T-helper 2 cell treated with Interferon-gamma antibody and Interleukin-4, amounts not matched to agents 5 μg/mL and 100 μg/mL, for 36 hours (primary cell): ENCODE data around the gene CAMK2B.

Experiments used
- DNase-seq: peaks from one replicate; pipeline ENCODE4 v3.0.0; 2021; ENCODE audit warnings: low spot score
- H3K27ac Mint-ChIP-seq: one replicate; pipeline ENCODE4 v1.8.0; 2021; ENCODE audit warnings: mild to moderate bottlenecking, mixed read lengths
- H3K27me3 Mint-ChIP-seq: one replicate; pipeline ENCODE4 v1.8.0; 2021; ENCODE audit warnings: low read depth, mixed read lengths
- H3K36me3 Mint-ChIP-seq: one replicate; pipeline ENCODE4 v1.8.0; 2021; ENCODE audit warnings: low read depth, mixed read lengths
- H3K4me1 Mint-ChIP-seq: one replicate; pipeline ENCODE4 v1.8.0; 2021; ENCODE audit warnings: low read depth, mixed read lengths
- H3K4me3 Mint-ChIP-seq: one replicate; pipeline ENCODE4 v1.8.0; 2022; ENCODE audit warnings: mild to moderate bottlenecking, moderate library complexity, mixed read lengths
- H3K9me3 Mint-ChIP-seq: one replicate; pipeline ENCODE4 v1.8.0; 2021; ENCODE audit warnings: mixed read lengths

The CAMK2B gene

GRCh38 chr7:44291066-44291732 is 34.2 kb downstream of the CAMK2B start:
- Mint-ChIP-seq H3K4me1 (no peaks in the 10 kb centered on the region), H3K27me3 (peaks cover 24% of the 10 kb centered on the region), H3K9me3 (no peaks in the 10 kb centered on the region), H3K4me3 (no peak overlapping the region), H3K36me3 (no peaks in the 10 kb centered on the region), H3K27ac (no peak overlapping the region)
- no peak for DNase-seq

GRCh38 chr7:44290252-44290620 is 35.2 kb downstream of the CAMK2B start:
- no peak for DNase-seq
- Mint-ChIP-seq H3K4me3 (no peak overlapping the region), H3K27me3 (peaks cover 17% of the 10 kb centered on the region), H3K36me3 (no peaks in the 10 kb centered on the region), H3K27ac (no peak overlapping the region), H3K4me1 (no peaks in the 10 kb centered on the region), H3K9me3 (no peaks in the 10 kb centered on the region)

- no peaks in the 10 kb centered on the region for H3K9me3 Mint-ChIP-seq
- H3K4me3 Mint-ChIP-seq = no peak overlapping the region
- no peak overlapping the region for H3K27ac Mint-ChIP-seq
- H3K36me3 Mint-ChIP-seq = no peaks in the 10 kb centered on the region
- no peak for DNase-seq
- no peaks in the 10 kb centered on the region for H3K4me1 Mint-ChIP-seq
- peaks cover 13% of the 10 kb centered on the region for H3K27me3 Mint-ChIP-seq
Measured at GRCh38 chr7:44289341-44290251, 35.8 kb downstream of the CAMK2B start.

GRCh38 chr7:44288811-44289340 is 36.5 kb downstream of the CAMK2B start:
- Mint-ChIP-seq H3K27ac (no peak overlapping the region), H3K4me3 (no peak overlapping the region), H3K27me3 (peaks cover 5% of the 10 kb centered on the region), H3K9me3 (no peaks in the 10 kb centered on the region), H3K36me3 (no peaks in the 10 kb centered on the region), H3K4me1 (no peaks in the 10 kb centered on the region)
- no peak for DNase-seq

DNA sequence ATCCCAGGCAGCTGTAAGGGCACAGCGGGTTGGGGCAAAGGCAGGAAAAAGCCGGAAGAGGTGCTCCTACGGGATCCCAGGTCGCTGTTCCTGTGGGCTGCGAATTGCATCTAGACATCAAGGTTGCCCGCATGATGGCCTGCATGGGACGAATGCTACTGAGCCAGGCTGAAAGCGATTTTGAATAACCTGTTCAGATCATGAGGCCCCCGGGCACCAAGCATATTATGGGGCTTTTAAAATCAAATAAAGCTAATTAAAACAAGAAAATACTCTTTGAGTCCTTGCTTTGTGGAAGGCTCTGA is 37.1 kb downstream of the CAMK2B start:
- H3K4me1 Mint-ChIP-seq = no peaks in the 10 kb centered on the region
- H3K36me3 Mint-ChIP-seq = no peaks in the 10 kb centered on the region
- H3K9me3 Mint-ChIP-seq = no peaks in the 10 kb centered on the region
- peaks cover 3% of the 10 kb centered on the region for H3K27me3 Mint-ChIP-seq
- no peak overlapping the region for H3K27ac Mint-ChIP-seq
- H3K4me3 Mint-ChIP-seq = no peak overlapping the region
- no peak for DNase-seq

DNA sequence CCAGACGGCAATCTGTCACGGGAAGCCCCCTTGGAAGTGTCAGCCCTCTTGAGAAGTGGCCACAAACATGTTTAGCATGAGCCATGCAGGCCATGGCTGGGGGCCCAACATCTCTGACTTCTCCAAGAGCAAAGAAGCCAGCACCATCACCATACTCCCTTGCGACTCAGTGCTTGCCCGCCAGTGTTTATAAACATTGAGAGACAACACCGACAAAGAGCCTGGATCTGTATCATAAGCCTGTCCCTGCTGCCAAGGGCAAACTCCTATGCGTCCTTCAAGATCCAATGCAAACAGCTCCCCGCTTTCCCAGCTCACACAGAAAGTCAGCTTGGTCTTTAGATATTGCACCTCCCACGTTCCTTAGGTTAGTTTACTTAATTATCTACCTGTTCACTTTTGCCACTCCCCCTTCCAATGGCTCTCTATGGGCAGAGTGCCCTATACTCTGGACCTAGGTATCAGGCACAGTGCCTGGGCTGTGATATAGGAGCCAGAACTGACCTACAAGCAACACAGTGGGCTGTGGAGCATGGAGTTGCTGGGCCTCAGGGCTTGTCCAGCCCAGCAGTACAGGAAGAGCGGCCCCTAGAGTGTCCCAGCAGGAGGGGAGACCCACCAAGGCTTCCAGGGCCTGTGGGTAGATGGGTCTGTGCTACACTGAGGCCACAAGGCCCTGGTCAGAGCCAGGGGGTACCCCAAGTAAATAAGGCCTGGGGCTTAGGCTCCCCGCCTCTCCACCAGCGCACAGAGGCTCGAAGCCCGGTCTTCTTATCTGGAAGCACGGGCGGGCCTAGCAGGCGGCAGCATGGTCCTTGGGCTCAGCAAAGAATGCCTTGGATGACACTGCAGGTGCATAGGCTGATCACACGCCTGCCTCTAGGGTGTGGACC is 37.7 kb downstream of the CAMK2B start:
- Mint-ChIP-seq H3K4me3 (no peak overlapping the region), H3K27me3 (no peaks in the 10 kb centered on the region), H3K4me1 (no peaks in the 10 kb centered on the region), H3K9me3 (no peaks in the 10 kb centered on the region), H3K36me3 (no peaks in the 10 kb centered on the region), H3K27ac (no peak overlapping the region)
- no peak for DNase-seq

- DNase-seq = no peak
- H3K4me3 Mint-ChIP-seq = no peak overlapping the region
- H3K27me3 Mint-ChIP-seq = no peaks in the 10 kb centered on the region
- no peaks in the 10 kb centered on the region for H3K36me3 Mint-ChIP-seq
- no peak overlapping the region for H3K27ac Mint-ChIP-seq
- no peaks in the 10 kb centered on the region for H3K9me3 Mint-ChIP-seq
- no peaks in the 10 kb centered on the region for H3K4me1 Mint-ChIP-seq
Measured at GRCh38 chr7:44286618-44287487, 38.5 kb downstream of the CAMK2B start.

DNA sequence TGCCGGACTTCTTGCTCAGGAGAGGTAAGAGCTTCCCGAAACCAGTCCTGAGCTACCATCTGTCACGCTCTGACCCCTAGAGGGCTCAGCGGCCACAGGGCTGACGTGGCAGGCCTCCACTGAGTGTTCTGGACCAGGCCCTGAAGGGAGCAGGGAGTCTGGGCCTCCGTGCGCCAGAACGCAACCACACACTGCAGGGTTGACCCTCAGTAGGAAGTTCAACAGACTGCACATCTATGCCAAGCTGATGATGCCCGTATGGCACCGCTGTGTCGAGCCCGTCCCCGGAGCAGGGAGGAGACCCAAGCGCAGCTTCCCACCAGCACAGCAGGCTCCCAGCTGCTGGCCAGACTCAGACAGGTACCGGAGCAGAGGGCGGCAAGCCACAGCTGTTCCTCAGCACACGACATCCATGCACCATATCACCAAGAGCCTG is 39.2 kb downstream of the CAMK2B start:
- no peak overlapping the region for H3K27ac Mint-ChIP-seq
- H3K36me3 Mint-ChIP-seq = no peaks in the 10 kb centered on the region
- H3K27me3 Mint-ChIP-seq = no peaks in the 10 kb centered on the region
- no peaks in the 10 kb centered on the region for H3K4me1 Mint-ChIP-seq
- H3K9me3 Mint-ChIP-seq = no peaks in the 10 kb centered on the region
- no peak overlapping the region for H3K4me3 Mint-ChIP-seq
- DNase-seq = no peak

- H3K36me3 Mint-ChIP-seq = no peaks in the 10 kb centered on the region
- H3K27ac Mint-ChIP-seq = no peak overlapping the region
- no peak overlapping the region for H3K4me3 Mint-ChIP-seq
- no peak for DNase-seq
- no peaks in the 10 kb centered on the region for H3K4me1 Mint-ChIP-seq
- no peaks in the 10 kb centered on the region for H3K27me3 Mint-ChIP-seq
- H3K9me3 Mint-ChIP-seq = no peaks in the 10 kb centered on the region
Measured at GRCh38 chr7:44285561-44285960, 39.8 kb downstream of the CAMK2B start.

DNA sequence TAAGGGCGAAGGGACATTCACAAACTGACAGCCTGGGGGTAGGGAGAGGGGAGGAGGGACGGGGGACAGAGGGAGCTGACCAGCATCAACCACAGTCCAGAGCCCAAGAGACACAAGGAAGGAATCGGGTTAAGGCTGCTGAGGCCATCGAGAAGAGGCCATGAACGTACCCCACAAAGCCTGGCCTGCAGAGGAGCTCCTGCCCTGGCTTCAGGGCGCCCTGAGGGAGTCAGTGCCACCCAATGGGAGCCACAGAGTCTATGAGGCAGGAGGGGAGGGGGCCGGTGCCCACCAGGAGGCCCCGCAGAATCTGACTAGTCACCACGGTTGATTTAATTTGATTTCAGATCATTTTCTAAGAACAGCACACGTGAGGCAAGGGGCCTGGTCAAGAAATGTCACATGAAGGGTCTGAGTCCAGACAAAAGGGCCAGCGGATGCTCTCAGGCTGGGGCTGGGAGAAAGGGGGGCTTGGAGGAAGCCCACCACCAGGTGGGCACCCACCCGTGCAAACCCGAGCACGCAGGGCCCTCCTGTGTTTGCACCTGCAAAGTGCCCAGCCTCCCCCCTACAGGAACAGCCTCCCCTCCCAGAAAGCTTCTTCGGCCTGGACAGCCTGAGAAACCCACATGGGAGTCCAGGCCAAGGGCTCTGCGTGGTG is 40.4 kb downstream of the CAMK2B start:
- Mint-ChIP-seq H3K9me3 (no peaks in the 10 kb centered on the region), H3K4me3 (no peak overlapping the region), H3K4me1 (no peaks in the 10 kb centered on the region), H3K27me3 (no peaks in the 10 kb centered on the region), H3K36me3 (no peaks in the 10 kb centered on the region), H3K27ac (no peak overlapping the region)
- DNase-seq = no peak

DNA sequence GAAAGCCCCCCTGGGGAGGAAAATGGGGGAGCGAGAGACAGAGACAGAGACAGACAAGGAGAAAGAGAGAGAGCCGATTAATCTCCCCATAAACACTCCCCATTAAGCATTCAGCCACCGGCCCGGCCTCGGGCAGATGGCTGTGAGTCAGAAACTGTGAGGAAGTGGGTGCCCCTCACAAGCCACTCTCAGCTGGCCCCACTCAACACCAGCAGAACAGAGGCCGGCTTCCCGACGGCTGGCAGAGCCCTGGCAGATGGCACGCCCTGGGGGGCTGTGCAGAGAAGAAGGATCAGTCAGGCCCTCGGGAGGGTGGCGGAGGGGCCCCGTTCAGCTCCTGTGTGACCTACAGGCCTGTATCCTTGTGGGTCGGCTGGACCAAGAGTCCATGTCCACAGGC is 41.2 kb downstream of the CAMK2B start:
- no peaks in the 10 kb centered on the region for H3K9me3 Mint-ChIP-seq
- H3K27ac Mint-ChIP-seq = no peak overlapping the region
- no peaks in the 10 kb centered on the region for H3K36me3 Mint-ChIP-seq
- no peaks in the 10 kb centered on the region for H3K27me3 Mint-ChIP-seq
- no peak for DNase-seq
- H3K4me1 Mint-ChIP-seq = no peaks in the 10 kb centered on the region
- no peak overlapping the region for H3K4me3 Mint-ChIP-seq

GRCh38 chr7:44283381-44284211 is 41.8 kb downstream of the CAMK2B start:
- DNase-seq = no peak
- no peak overlapping the region for H3K27ac Mint-ChIP-seq
- H3K27me3 Mint-ChIP-seq = no peaks in the 10 kb centered on the region
- H3K4me3 Mint-ChIP-seq = no peak overlapping the region
- H3K36me3 Mint-ChIP-seq = no peaks in the 10 kb centered on the region
- no peaks in the 10 kb centered on the region for H3K4me1 Mint-ChIP-seq
- no peaks in the 10 kb centered on the region for H3K9me3 Mint-ChIP-seq
